GM12891 (cell line): Measurements from ENCODE around the gene LRRC8B.

ENCODE experiments used
- DNase-seq: peaks from one replicate; pipeline ENCODE4 v3.0.0; 2011; ENCODE audit warnings: low spot score; ENCODE audit not compliant: insufficient read length
- FAIRE-seq: peaks from 2 replicates; lab custom pipeline; 2011; peaks lifted over from hg19 to GRCh38; lab: Jason Lieb, UNC
- PAX5 ChIP-seq: IDR thresholded peaks from 2 replicates; pipeline ENCODE4 v1.6.1; 2011; ENCODE audit warnings: low read length, moderate library complexity, mild to moderate bottlenecking; ENCODE audit not compliant: insufficient read depth, severe bottlenecking
- POLR2A ChIP-seq: IDR thresholded peaks from 2 replicates; pipeline ENCODE4 v1.6.1; 2011; ENCODE audit warnings: low read depth, low read length, control low read depth
- POLR2AphosphoS5 ChIP-seq: IDR thresholded peaks from 2 replicates; pipeline ENCODE4 v1.6.1; 2011; ENCODE audit warnings: low read depth, low read length, control low read depth
- POU2F2 ChIP-seq: IDR thresholded peaks from 2 replicates; pipeline ENCODE4 v1.6.1; 2011; ENCODE audit warnings: low read depth, mild to moderate bottlenecking, control low read depth, low read length, moderate library complexity
- SPI1 ChIP-seq: IDR thresholded peaks from 2 replicates; pipeline ENCODE4 v1.6.1; 2011; ENCODE audit warnings: low read depth, low read length, control low read depth
- TAF1 ChIP-seq: IDR thresholded peaks from 2 replicates; pipeline ENCODE4 v1.6.1; 2011; ENCODE audit warnings: low read depth, low read length, control low read depth

Gene LRRC8B

DNA sequence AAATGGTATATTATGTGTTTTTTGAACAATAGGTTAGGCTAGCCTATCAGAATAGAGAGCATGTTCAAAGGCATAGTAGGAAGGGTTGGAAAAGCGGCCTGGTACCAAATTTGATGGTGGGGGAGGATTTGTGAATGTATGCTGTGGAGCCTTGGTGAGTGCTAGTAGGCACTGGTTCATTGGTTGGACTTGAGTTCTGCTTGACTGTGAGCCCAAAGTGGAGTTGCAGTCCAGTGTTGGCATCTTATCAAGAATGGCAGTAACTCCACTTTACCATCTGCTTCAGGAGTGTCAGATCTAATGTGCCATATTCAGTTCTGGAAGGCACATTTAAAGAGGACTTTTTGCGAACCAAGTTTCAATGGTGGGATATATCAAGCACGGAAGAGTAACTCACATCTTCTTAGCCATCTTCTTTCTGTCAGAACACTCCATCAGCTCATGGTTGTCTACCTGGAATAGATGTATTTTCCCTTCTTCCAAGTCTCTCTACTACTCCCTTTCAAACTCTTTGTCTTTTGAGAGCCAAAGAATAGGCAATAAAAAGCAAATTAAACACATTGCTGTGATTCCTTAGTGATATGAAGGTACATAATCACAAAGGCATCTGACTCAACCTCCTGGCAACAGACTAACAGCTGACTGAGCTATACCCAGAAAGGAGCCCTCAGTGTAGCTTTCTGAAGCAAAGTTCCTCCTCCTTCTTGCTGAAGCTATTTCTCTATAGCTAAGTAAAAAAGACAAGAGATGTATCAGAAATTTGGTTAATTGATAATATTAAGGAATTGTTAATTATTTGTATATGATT is 21.7 kb downstream of the LRRC8B start:
- DNase-seq, result no peak
- TF ChIP-seq PAX5, result no peak
- TF ChIP-seq POU2F2, result no peak
- TF ChIP-seq POLR2A, result no peak
- TF ChIP-seq SPI1, result no peak
- no peak for TF ChIP-seq TAF1
- TF ChIP-seq POLR2AphosphoS5, result no peak
- FAIRE-seq, result peak; percentile 52

DNA sequence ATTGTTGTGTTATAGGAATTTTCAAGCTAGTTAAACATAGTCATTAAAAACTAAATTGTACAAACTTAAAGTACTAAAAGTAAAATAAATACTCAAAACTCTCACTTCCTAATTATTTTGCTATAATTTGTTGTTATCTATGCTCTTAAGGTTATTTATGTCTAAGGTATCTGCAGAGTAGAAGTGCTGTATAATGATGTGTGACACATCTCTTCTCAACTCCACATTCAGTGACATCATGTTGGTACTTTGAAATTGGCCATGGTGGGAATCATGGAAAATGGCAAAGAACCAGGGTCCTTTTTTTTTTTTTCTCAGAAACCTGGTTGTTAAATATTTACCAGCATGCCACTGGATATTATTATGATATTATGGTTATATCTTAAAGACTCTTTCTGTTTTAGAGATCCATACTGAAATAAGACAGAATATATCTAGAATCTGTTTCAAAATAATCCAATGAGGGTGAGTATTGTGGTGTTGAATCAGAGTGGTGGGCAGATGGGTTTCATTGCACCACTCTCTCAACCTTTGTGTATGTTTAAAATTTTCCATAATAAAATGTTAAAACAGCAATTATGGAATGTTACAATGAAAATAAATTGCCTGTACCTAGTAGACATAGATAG is 22.4 kb downstream of the LRRC8B start:
- DNase-seq (no peak), FAIRE-seq (no peak)
- TF ChIP-seq SPI1, result no peak
- no peak for TF ChIP-seq PAX5
- TF ChIP-seq POU2F2, result no peak
- TF ChIP-seq POLR2A, result no peak
- no peak for TF ChIP-seq POLR2AphosphoS5
- no peak for TF ChIP-seq TAF1

DNA sequence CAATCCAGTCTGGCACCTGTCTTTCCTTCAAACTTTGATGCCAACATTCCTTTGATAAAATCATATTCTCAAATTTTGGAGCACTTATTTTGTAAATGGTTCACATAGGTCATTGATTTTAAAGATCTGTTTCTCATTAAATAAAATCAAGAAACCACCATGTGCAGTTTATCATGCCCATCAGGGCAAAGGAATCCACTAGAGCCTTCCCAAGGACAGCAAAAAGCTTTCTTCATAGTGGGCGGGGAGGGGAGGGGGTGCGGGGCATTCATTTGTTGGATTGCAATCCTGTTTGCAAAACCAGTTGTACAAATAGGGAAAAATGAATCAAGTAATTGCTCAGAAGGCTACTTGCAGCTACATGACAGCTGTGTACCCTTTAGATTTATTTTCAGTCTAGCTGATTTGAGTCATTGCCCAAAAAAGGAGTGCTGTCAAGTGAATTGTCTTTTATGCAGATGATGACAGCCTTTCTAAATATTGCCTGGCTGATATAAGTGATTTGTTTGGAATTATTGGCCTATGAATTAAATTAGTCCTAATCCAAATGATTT is 23.0 kb downstream of the LRRC8B start:
- no peak for TF ChIP-seq POU2F2
- no peak for TF ChIP-seq SPI1
- no peak for TF ChIP-seq PAX5
- TF ChIP-seq POLR2AphosphoS5, result no peak
- no peak for TF ChIP-seq POLR2A
- TF ChIP-seq TAF1, result no peak
- DNase-seq, result no peak
- FAIRE-seq, result peak; percentile 54

DNA sequence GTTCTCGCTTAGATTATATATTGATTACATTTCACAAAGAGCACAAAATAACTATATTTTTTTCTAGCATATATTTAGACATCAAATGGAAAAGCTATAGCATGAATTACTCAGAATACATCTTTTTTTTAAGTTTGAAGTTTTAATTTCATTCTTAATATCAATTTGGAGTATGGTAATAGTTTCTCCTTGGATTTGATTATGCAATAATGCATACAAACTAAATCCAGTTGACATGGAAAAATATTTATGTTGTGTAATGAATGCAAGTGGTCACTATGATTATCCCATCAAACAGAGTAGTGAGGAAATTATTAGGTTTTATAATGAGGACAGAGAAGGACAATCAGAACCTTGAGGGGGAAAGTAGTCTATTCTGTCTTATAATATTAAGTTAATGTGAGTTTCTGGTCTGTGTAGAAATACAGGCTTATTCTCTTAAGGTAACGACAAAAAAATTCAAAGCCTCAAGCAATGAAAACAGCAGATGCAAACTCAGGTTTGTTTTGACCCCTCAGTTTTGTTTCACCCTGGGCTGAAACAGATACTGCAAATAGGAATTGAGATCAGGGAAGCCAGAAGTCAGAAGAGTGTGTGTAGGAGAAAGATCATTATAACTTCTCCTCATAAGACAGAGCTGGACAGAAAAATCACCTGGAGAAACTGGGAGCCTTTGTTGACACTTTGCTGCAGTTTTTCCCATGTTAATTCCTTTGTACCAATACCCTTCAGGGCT is 23.7 kb downstream of the LRRC8B start:
- FAIRE-seq (peak; percentile 56), DNase-seq (no peak)
- TF ChIP-seq PAX5 (no peak), SPI1 (0 out of 2 replicates have a peak, but pooled peaks have one; percentile 19)

DNA sequence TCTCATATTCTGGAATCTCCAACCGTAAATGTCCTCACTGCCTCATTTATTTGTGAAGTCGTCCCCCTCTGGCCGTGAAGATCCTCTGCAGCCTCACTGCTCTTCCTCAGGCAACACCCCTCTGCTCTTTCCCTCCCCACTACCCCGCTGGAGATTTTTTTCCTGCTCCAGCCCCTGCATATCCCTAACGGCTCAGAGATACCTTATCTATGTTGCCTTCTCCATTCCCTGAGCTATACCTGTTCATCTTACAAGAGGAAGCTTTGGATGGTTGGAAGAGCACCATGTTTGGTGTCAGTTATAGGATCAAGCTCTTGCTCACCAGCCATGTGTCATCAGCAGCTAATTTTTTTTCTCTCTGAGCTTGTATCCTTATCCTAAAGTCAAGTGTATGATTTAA is 26.4 kb downstream of the LRRC8B start:
- no peak for DNase-seq
- no peak for FAIRE-seq

DNA sequence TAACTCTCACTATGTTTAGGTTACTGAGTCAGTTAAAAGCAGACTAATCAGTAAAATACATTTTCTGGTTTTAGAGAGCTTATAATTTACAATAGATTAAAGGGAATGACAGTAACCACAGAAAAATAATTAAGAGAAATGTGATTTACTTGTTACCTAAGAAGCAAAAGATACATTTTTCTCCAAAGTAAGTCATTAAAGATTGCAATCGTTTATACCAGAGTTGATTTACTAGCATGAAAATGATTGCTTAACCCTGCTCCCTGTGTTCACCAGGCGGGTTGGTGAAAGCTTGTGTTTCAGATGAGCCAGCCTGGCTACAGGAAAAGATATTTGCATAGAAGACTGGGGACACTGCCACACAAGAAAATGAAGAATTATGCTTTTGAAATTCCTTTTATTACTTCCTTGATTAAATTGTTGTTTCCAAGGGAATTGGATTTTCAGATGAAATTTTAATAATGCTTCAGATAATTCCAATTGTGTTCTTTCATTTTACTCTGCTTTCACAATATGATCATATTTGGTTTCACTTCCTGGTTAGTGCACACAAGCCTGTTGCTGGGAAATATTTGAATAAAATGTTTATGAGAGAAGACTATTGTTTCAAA is 27.9 kb downstream of the LRRC8B start:
- FAIRE-seq (peak; percentile 76), DNase-seq (no peak)
- TF ChIP-seq POLR2A (no peak), TAF1 (no peak), POLR2AphosphoS5 (no peak), PAX5 (no peak), POU2F2 (peak; percentile 60; the same call in 1 of the 2 replicates), SPI1 (peak; percentile 90)

More for the DNA sequence above, 26.4 kb downstream of the LRRC8B start:
- TF ChIP-seq SPI1 (no peak), POU2F2 (no peak), POLR2AphosphoS5 (no peak), TAF1 (no peak), POLR2A (no peak), PAX5 (no peak)

DNA sequence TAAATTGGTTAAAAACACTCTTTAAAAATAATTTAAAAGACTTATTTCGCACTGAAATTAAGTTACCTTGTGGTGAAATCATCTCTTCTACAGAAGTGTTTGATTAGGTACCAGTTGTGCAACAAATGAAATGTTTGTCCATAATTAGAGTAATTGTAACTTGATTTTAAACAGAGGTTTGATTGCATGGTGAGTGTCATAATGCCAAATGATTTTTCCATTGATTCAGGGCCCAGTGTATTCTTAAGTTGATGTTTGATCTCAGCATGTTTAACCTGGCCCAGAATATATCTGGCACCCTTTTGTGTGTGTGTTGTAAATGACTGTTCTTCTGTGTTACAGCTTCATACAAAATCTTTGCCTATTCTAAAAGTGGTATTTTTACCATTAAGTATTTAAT is 28.5 kb downstream of the LRRC8B start:
- no peak for DNase-seq
- no peak for TF ChIP-seq POU2F2
- no peak for TF ChIP-seq SPI1
- TF ChIP-seq TAF1, result no peak
- FAIRE-seq, result peak; percentile 66

DNA sequence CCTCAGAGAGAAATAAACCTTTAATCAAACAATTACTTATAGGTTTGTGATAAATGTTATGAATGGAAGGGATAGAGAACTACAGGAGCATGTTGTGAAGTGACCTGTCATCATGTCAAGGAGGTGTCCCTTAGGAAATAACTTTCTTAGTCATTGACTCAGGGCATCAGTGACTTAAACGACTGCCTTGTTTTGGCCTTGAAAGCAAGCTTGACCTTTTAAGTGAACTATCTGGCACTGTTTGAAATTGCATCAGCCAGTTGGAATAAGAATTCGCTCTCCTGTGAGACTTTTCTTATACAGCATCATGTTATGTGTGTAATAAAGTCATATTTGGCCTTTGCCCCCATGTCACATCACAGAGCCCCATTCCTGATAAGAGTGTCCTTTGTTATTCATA is 30.9 kb downstream of the LRRC8B start:
- DNase-seq (no peak), FAIRE-seq (no peak)
- TF ChIP-seq POU2F2 (no peak), SPI1 (no peak)
